HEK293 (cell line): Measurements from ENCODE around the gene LGALS4.
"Not testable (repeated sequence)": the region's sequence is repeated elsewhere in the genome, so short reads cannot be mapped to it uniquely, and the experiment has no call there.

Experiments used
- ZNF548 ChIP-seq: fragments of 450-650 bp; formaldehyde crosslinking; IDR thresholded peaks from 2 replicates; pipeline ENCODE4 v1.5.1; 2016; ENCODE audit warnings: missing biosample characterization, missing genetic modification characterization
- ZNF830 ChIP-seq: fragments of 450-650 bp; IDR thresholded peaks from 2 replicates; pipeline ENCODE4 v1.5.0; 2018; ENCODE audit warnings: missing biosample characterization, missing genetic modification characterization, low read depth, mild to moderate bottlenecking, moderate library complexity

DNA sequence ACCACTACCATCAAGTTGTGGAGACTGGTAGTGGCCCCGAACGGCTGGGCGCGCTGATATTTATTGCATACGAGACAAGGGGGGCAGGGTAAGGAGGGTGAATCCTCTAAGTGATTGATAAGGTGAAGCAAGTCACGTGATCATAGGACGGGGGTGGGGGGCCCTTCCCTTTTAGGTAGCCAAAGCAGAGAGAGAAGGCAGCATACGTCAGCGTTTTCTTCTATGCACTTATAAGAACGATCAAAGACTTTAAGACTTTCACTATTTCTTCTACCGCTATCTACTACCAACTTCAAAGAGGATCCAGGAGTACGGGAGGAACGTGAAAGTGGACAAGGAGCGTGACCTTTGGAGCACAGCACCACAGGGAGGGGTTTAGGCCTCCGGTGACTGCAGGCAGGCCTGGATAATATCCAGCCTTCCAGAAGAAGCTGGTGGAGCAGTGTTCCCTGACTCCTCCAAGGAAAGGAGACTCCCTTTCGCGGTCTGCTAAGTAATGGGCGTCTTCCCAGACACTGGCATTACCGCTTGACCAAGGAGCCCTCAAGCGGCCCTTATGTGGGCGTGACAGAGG, 47.0 kb upstream of the LGALS4 start:
- TF ChIP-seq ZNF830, ZNF548 (tag by site-specific recombination): not testable (repeated sequence)
